Measurements from ENCODE around the gene IGFL4. TPM values are rescaled to one million over a fixed set of nuclear protein-coding genes. Genes with fewer than 3 reads are reported as not detected.

The IGFL4 gene
- under 1 TPM; 0.33 to 0.60 TPM for total RNA-seq
- polyA plus RNA-seq (2013, experiment 1 of 2): 0.11 TPM
- polyA plus RNA-seq (2013, experiment 2 of 2): 0.33 TPM
- long read RNA-seq, experiment 1: 0 reads
- long read RNA-seq, experiment 2, partial matches to known transcripts: 0 of 1 reads
- long read RNA-seq, experiment 2, other reads (novel, unspliced or antisense): 0 of 1 reads
- long read RNA-seq, experiment 3, partial matches to known transcripts: 0 of 2 reads
- long read RNA-seq, experiment 3, other reads (novel, unspliced or antisense): 0 of 2 reads
- long read RNA-seq, experiment 4: 0 reads

- no peak for TF ChIP-seq CTCF (conservative IDR thresholded peaks at IDR 0.05)
- Mint-ChIP-seq H3K27ac (no peak within 1 kb of the TSS), H3K27me3 (ENCODE audit: insufficient read depth) (peaks cover 70% of the 10 kb centered on the region), H3K4me3 (no peak within 1 kb of the TSS), H3K9me3 (peaks cover 47% of the 10 kb centered on the region), H3K36me3 (ENCODE audit: low read depth) (no peaks in the 10 kb centered on the region), H3K4me1 (no peaks in the 10 kb centered on the region)
- Histone ChIP-seq H3K4me1 (ENCODE audit: control insufficient read depth, insufficient read depth, low read length) (no peaks in the 10 kb centered on the region), H3K9me3 (ENCODE audit: control insufficient read depth, low read length) (peaks cover 40% of the 10 kb centered on the region), H3K4me3 (ENCODE audit: low read length) (no peak within 1 kb of the TSS), H3K27ac (ENCODE audit: low read depth, low read length) (no peak within 1 kb of the TSS), H3K36me3 (ENCODE audit: control insufficient read depth, insufficient read depth, low read length) (no peaks in the 10 kb centered on the region), H3K9ac (ENCODE audit: extremely low read depth, low read length, poor library complexity, severe bottlenecking) (no peak within 1 kb of the TSS), H3K27me3 (ENCODE audit: control insufficient read depth, insufficient read depth, low read length, poor library complexity, severe bottlenecking) (peaks cover 23% of the 10 kb centered on the region)
- WGBS, 2 experiments (ENCODE audit: insufficient coverage in 1 of 2, insufficient read length in 1 of 2): 92 to 93% methylated on average over 4 to 7 of the region's 7 CpGs
- DNase-seq: no peak
Observed at GRCh38 chr19:46040952-46041500, at the start of gene IGFL4. TSS of gene IGFL4 (minus strand) at chr19:46041002. CDS start at chr19:46040962, 40 bp downstream.

- DNase-seq: no peak
- WGBS, 2 experiments (ENCODE audit: insufficient coverage in 1 of 2, insufficient read length in 1 of 2): 94 to 100% methylated on average over 4 to 5 of the region's 5 CpGs
- Mint-ChIP-seq H3K4me1 (no peaks in the 10 kb centered on the region), H3K36me3 (ENCODE audit: low read depth) (no peaks in the 10 kb centered on the region), H3K27ac (no peak overlapping the region), H3K27me3 (ENCODE audit: insufficient read depth) (peaks cover 36% of the 10 kb centered on the region), H3K9me3 (peaks cover 35% of the 10 kb centered on the region), H3K4me3 (no peak overlapping the region)
- no peak for TF ChIP-seq CTCF (conservative IDR thresholded peaks at IDR 0.05)
- H3K4me1 ChIP-seq (ENCODE audit: control insufficient read depth, insufficient read depth, low read length): no peaks in the 10 kb centered on the region
- H3K9me3 ChIP-seq (ENCODE audit: control insufficient read depth, low read length): peaks cover 50% of the 10 kb centered on the region
- H3K27ac ChIP-seq (ENCODE audit: low read depth, low read length): no peak overlapping the region
- no peaks in the 10 kb centered on the region for H3K36me3 ChIP-seq (ENCODE audit: control insufficient read depth, insufficient read depth, low read length)
- H3K27me3 ChIP-seq (ENCODE audit: control insufficient read depth, insufficient read depth, low read length, poor library complexity, severe bottlenecking): no peaks in the 10 kb centered on the region
- H3K4me3 ChIP-seq (ENCODE audit: low read length): no peak overlapping the region
- H3K9ac ChIP-seq (ENCODE audit: extremely low read depth, low read length, poor library complexity, severe bottlenecking): no peak overlapping the region
Observed at GRCh38 chr19:46090444-46090843, 49.6 kb upstream of the IGFL4 start.

GRCh38 chr19:46089432-46089831 lies 48.6 kb upstream of the IGFL4 start:
- no peak for TF ChIP-seq CTCF (conservative IDR thresholded peaks at IDR 0.05)
- Mint-ChIP-seq H3K4me3 (no peak overlapping the region), H3K4me1 (no peaks in the 10 kb centered on the region), H3K27ac (no peak overlapping the region), H3K27me3 (ENCODE audit: insufficient read depth) (peaks cover 35% of the 10 kb centered on the region), H3K36me3 (ENCODE audit: low read depth) (no peaks in the 10 kb centered on the region), H3K9me3 (peaks cover 44% of the 10 kb centered on the region)
- Histone ChIP-seq H3K27ac (ENCODE audit: low read depth, low read length) (no peak overlapping the region), H3K36me3 (ENCODE audit: control insufficient read depth, insufficient read depth, low read length) (no peaks in the 10 kb centered on the region), H3K4me1 (ENCODE audit: control insufficient read depth, insufficient read depth, low read length) (no peaks in the 10 kb centered on the region), H3K27me3 (ENCODE audit: control insufficient read depth, insufficient read depth, low read length, poor library complexity, severe bottlenecking) (no peaks in the 10 kb centered on the region), H3K4me3 (ENCODE audit: low read length) (no peak overlapping the region), H3K9me3 (ENCODE audit: control insufficient read depth, low read length) (peaks cover 59% of the 10 kb centered on the region), H3K9ac (ENCODE audit: extremely low read depth, low read length, poor library complexity, severe bottlenecking) (no peak overlapping the region)
- DNase-seq: no peak
- no CpG with 5 or more reads among the region's 1 CpG for WGBS, 2 experiments (ENCODE audit: insufficient coverage in 1 of 2, insufficient read length in 1 of 2)

Data from endodermal cell (in vitro differentiated cells).